Fibroblast of pulmonary artery (primary cell): ENCODE measurements around the gene FHIT.

Source experiments
- DNase-seq: peaks from one replicate; pipeline ENCODE4 v3.0.0-alpha.2; 2010; ENCODE audit warnings: low read depth
- H3K4me3 ChIP-seq: replicated peaks from 2 replicates; pipeline ENCODE4 v1.5.1; 2011; ENCODE audit warnings: low read depth, mild to moderate bottlenecking, control low read depth, low read length, moderate library complexity
- CTCF ChIP-seq: IDR thresholded peaks from 2 replicates; pipeline ENCODE4 v1.5.1; 2011; ENCODE audit warnings: mild to moderate bottlenecking, control low read depth, low read length, inconsistent platforms; ENCODE audit errors: missing control alignments

The FHIT gene

GRCh38 chr3:59818033-59818918 lies 1433.0 kb downstream of the FHIT start:
- DNase-seq = peak; percentile 92
- no peak overlapping the region for H3K4me3 ChIP-seq

DNA sequence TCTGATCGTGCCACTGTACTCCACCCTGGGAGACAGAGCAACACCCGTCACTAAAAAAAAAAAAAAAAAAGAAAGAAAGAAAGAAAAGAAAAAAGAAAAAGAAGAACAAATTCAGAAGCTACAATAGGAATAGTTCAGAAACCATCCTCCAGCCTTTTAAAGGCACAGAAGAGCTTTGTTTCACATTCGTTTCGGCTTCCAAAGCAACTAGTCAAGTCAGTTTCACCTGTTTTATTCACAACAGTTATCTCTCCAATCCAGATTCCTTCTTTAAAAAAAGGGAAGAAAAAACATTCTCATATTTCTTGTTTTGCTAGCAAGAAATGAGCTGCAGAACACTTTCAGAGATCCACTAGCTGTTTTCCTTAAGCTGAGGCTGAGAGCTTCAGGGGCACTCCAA lies 1433.7 kb downstream of the FHIT start:
- no peak for TF ChIP-seq CTCF
- DNase-seq = no peak

More at GRCh38 chr3:59818033-59818918, 1433.0 kb downstream of the FHIT start:
- no peak for TF ChIP-seq CTCF

GRCh38 chr3:59816312-59816711 lies 1434.9 kb downstream of the FHIT start:
- no peak for TF ChIP-seq CTCF
- no peak for DNase-seq
- no peak overlapping the region for H3K4me3 ChIP-seq

More for the DNA sequence above, 1433.7 kb downstream of the FHIT start:
- H3K4me3 ChIP-seq = no peak overlapping the region

GRCh38 chr3:59813148-59813538 lies 1438.1 kb downstream of the FHIT start:
- no peak for TF ChIP-seq CTCF
- no peak overlapping the region for H3K4me3 ChIP-seq
- no peak for DNase-seq

DNA sequence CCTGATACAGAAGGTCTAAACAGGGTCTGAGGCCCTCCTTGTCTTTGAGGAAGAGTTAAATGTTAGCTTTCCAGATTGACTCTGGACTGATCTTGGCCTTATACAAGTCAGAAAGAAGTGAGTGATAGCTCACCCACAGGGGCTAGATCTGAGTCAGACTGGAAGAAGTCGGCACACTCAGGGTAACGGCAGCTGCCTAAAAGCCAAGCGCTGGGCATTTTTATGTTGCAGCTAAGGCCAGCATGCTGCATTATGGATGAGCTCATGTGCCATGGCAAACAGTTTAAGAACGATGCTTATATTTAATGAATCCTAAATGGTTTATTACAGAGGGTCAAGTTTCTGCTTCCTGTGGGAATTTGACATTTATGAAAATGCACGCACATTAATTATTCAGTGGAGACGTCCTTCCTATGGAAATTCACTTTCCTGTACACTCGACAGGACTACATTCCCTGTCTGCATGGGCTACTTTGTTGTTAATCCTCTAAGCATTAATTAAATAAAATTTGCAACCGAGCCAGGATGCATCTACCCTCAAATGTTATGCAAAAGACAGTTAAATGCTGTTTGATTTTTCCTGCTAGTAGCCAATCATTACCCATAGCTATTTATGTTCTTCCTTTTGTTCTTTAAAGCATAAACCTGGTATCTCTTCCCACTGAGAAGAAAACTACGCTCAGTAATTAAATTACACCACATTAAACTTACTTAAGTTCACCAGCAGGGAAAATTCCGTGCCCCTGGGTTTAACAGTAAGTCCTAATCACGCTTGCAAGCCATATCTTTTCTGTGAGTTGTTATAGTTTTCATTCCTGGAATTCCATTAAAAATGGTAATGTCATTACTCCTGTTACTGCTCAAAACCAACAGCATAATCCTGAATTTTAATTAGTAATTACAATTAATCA lies 1438.8 kb downstream of the FHIT start:
- peak; percentile 19 for DNase-seq
- H3K4me3 ChIP-seq = no peak overlapping the region
- TF ChIP-seq CTCF = no peak

- no peak for DNase-seq
- no peak for TF ChIP-seq CTCF
- H3K4me3 ChIP-seq = no peak overlapping the region
Measured at GRCh38 chr3:59811160-59811559, 1440.1 kb downstream of the FHIT start.
